IMR-90 (cell line): Measurements from ENCODE around the gene CDK5R2. TPM values are rescaled to one million over a fixed set of nuclear protein-coding genes. Genes with fewer than 3 reads are reported as not detected.

Source experiments
- ATAC-seq: fragments of 200-7000 bp; cut with Tn5 transposase; 2 replicates; pipeline ENCODE4 v1.9.1; 2020; ENCODE audit warnings: low read depth, mild to moderate bottlenecking, moderate library complexity
- BruUV-seq: library from RNA; stranded (reverse); fragments of 400-500 nt; replicated peaks from 2 replicates; lab custom pipeline; 2021; lab: Mats Ljungman, UMichigan
- CTCF ChIA-PET: fragments of 300-600 bp; formaldehyde crosslinking; extraction: SDS; loops from one replicate; lab custom pipeline; 2021; ENCODE audit warnings: antibody characterized with exemption; lab: Yijun Ruan, JAX
- POLR2A ChIA-PET: fragments of 300-600 bp; sonication (Branson Sonifier 250); formaldehyde crosslinking; loops from one replicate; lab custom pipeline; 2022; ENCODE audit warnings: antibody characterized with exemption; ENCODE audit not compliant: unreplicated experiment; lab: Charles Lee
- DNase-seq: peaks from one replicate; pipeline ENCODE4 v3.0.0; 2013
- H2AFZ ChIP-seq: replicated peaks from 2 replicates; pipeline ENCODE3; 2013; ENCODE audit warnings: low read length, mild to moderate bottlenecking; ENCODE audit not compliant: poor library complexity
- H2AK5ac ChIP-seq: 2 replicates; pipeline ENCODE4 v1.6.1; 2013; ENCODE audit warnings: low read depth, low read length, inconsistent platforms
- H2AK9ac ChIP-seq: replicated peaks from 2 replicates; pipeline ENCODE3; 2013; ENCODE audit warnings: mild to moderate bottlenecking, low read depth, low read length, moderate library complexity; ENCODE audit not compliant: poor library complexity
- H2BK120ac ChIP-seq: 2 replicates; pipeline ENCODE4 v1.6.1; 2013; ENCODE audit warnings: low read depth, low read length, inconsistent platforms
- H2BK15ac ChIP-seq: 3 replicates; pipeline ENCODE4 v1.6.1; 2013; ENCODE audit warnings: low read depth, low read length, inconsistent platforms
- H2BK20ac ChIP-seq: 2 replicates; pipeline ENCODE4 v1.6.1; 2013; ENCODE audit warnings: low read depth, mild to moderate bottlenecking, inconsistent platforms, low read length, moderate library complexity
- H2BK5ac ChIP-seq: 2 replicates; pipeline ENCODE4 v1.6.1; 2013; ENCODE audit warnings: mild to moderate bottlenecking, low read depth, low read length, inconsistent platforms; ENCODE audit not compliant: poor library complexity, severe bottlenecking
- H3K14ac ChIP-seq: replicated peaks from 2 replicates; pipeline ENCODE4 v1.6.1; 2013; ENCODE audit warnings: low read depth, low read length, inconsistent platforms
- H3K18ac ChIP-seq: 2 replicates; pipeline ENCODE4 v1.6.1; 2013; ENCODE audit warnings: low read depth, low read length, control low read depth
- H3K23ac ChIP-seq: 2 replicates; pipeline ENCODE4 v1.6.1; 2013; ENCODE audit warnings: low read depth, low read length, inconsistent platforms
- H3K27ac ChIP-seq: 2 replicates; pipeline ENCODE4 v1.5.1; 2013; ENCODE audit warnings: mild to moderate bottlenecking, control low read depth, low read length; ENCODE audit not compliant: insufficient read depth
- H3K27me3 ChIP-seq: 2 replicates; pipeline ENCODE4 v1.6.1; 2013; ENCODE audit warnings: low read length; ENCODE audit not compliant: control insufficient read depth, insufficient read depth
- H3K36me3 ChIP-seq: 2 replicates; pipeline ENCODE4 v1.6.1; 2013; ENCODE audit warnings: low read length, mixed read lengths; ENCODE audit not compliant: control insufficient read depth, insufficient read depth
- H3K4ac ChIP-seq: 2 replicates; pipeline ENCODE4 v1.6.1; 2013; ENCODE audit warnings: low read depth, low read length, inconsistent platforms
- H3K4me1 ChIP-seq: 2 replicates; pipeline ENCODE4 v1.6.1; 2013; ENCODE audit warnings: low read length, mixed read lengths; ENCODE audit not compliant: control insufficient read depth, insufficient read depth
- H3K4me2 ChIP-seq: 2 replicates; pipeline ENCODE4 v1.6.1; 2013; ENCODE audit warnings: low read depth, mild to moderate bottlenecking, control low read depth, low read length, moderate library complexity
- H3K4me3 ChIP-seq: 2 replicates; pipeline ENCODE4 v1.5.1; 2013; ENCODE audit warnings: low read depth, mild to moderate bottlenecking, control low read depth, low read length, moderate library complexity; ENCODE audit not compliant: insufficient read depth
- H3K56ac ChIP-seq: 2 replicates; pipeline ENCODE4 v1.6.1; 2013; ENCODE audit warnings: low read length, inconsistent platforms; ENCODE audit not compliant: insufficient read depth; ENCODE audit errors: extremely low read depth
- H3K79me1 ChIP-seq, 2 experiments: 2 replicates each; pipeline ENCODE4 v1.6.1; 2013; ENCODE audit warnings: low read length in 2 of 2, inconsistent platforms in 1 of 2, low read depth in 1 of 2
- H3K9ac ChIP-seq: 2 replicates; pipeline ENCODE4 v1.6.1; 2013; ENCODE audit warnings: low read depth, low read length, control low read depth
- H3K9me1 ChIP-seq: 2 replicates; pipeline ENCODE4 v1.6.1; 2013; ENCODE audit warnings: low read length, inconsistent platforms; ENCODE audit not compliant: insufficient read depth
- H3K9me3 ChIP-seq: 2 replicates; pipeline ENCODE4 v1.6.1; 2013; ENCODE audit warnings: low read length; ENCODE audit not compliant: control insufficient read depth, insufficient read depth
- H4K20me1 ChIP-seq: 2 replicates; pipeline ENCODE4 v1.6.1; 2013; ENCODE audit warnings: low read length, inconsistent platforms; ENCODE audit not compliant: insufficient read depth
- H4K5ac ChIP-seq: 2 replicates; pipeline ENCODE4 v1.6.1; 2013; ENCODE audit warnings: mild to moderate bottlenecking, low read depth, low read length, control low read depth
- H4K8ac ChIP-seq, 2 experiments: 2 replicates each; pipeline ENCODE4 v1.6.1; 2013; ENCODE audit warnings: low read depth in 2 of 2, low read length in 2 of 2, control low read depth in 1 of 2, inconsistent platforms in 1 of 2
- H4K91ac ChIP-seq: 2 replicates; pipeline ENCODE4 v1.6.1; 2013; ENCODE audit warnings: low read depth, low read length, inconsistent platforms; ENCODE audit not compliant: insufficient read depth
- CEBPB ChIP-seq: IDR thresholded peaks from 2 replicates; pipeline ENCODE4 v1.6.1; 2012; ENCODE audit warnings: low read depth, low read length, improper control_type of control experiment
- WGBS, 2 experiments: methylation state at CpG; one replicate each; pipeline versions ENCODE4 v1.1.5 to v1.1.7; 2013; ENCODE audit warnings: missing lambda C conversion rate in 2 of 2; ENCODE audit not compliant: insufficient read length in 1 of 2; ENCODE audit errors: extremely low coverage in 2 of 2; 5-methylcytosine and 5-hydroxymethylcytosine counted together
- dilution Hi-C: fragments of 300-500 bp; cut with HindIII; formaldehyde crosslinking; loops from one replicate; pipeline ENCODE4 v1.14.3; 2018; ENCODE audit warnings: low sequenced_read_pairs; ENCODE audit not compliant: unreplicated experiment
- in situ Hi-C: fragments of 300-500 bp; cut with MboI; formaldehyde crosslinking; loops from 3 replicates; pipeline ENCODE4 v1.14.3; 2019; ENCODE audit warnings: low sequenced_read_pairs, inconsistent platforms, mixed read lengths
- intact Hi-C: fragments of 100-400 bp; cut with micrococcal nuclease; formaldehyde crosslinking; loops from 2 replicates; pipeline ENCODE4 v1.10.0; 2022
- polyA plus RNA-seq, 3 experiments: library from polyadenylated mRNA; depleted of rRNA; stranded (reverse); fragments of >200 nt; gene quantifications; 2 replicates each; pipeline ENCODE4 v1.2.3, GENCODE V29; 2012; ENCODE audit warnings: low replicate concordance in 1 of 3
- total RNA-seq: library from RNA; depleted of rRNA; stranded (reverse); fragments of >200 nt; gene quantifications from 2 replicates; pipeline ENCODE4 v1.2.3, GENCODE V29; 2012

CDK5R2 gene
- total and polyA plus RNA-seq, 2 of the 4 experiments (the other 2 are of a cell fraction), result not detected

- H3K4me1 ChIP-seq, result no peaks in the 10 kb centered on the region
- H3K14ac ChIP-seq, result no peak overlapping the region
- no peak overlapping the region for H2AK5ac ChIP-seq
- CTCF ChIA-PET, result no interaction called here
- H3K56ac ChIP-seq, result no peak overlapping the region
- WGBS, 2 experiments, result no CpG with 5 or more reads among the region's 8 CpGs
- POLR2A ChIA-PET, result no interaction called here
- ATAC-seq (no peak), DNase-seq (no peak)
- no peak overlapping the region for H2BK120ac ChIP-seq
- no peak overlapping the region for H3K27ac ChIP-seq
- dilution Hi-C loops (no loop called here), in situ Hi-C loops (no loop called here), intact Hi-C loops (no loop called here)
- H4K8ac ChIP-seq, result no peak overlapping the region
- no TSS peak for BruUV-seq
- H4K91ac ChIP-seq, result no peak overlapping the region
- H3K9ac ChIP-seq, result no peak overlapping the region
- H2BK15ac ChIP-seq, result no peak overlapping the region
- H3K27me3 ChIP-seq, result peaks cover 84% of the 10 kb centered on the region
- no peaks in the 10 kb centered on the region; the same call in 1 of the 2 replicates for H4K20me1 ChIP-seq
- H4K5ac ChIP-seq, result no peak overlapping the region
- no peak overlapping the region for H3K4ac ChIP-seq
- H3K18ac ChIP-seq, result no peak overlapping the region
- no peaks in the 10 kb centered on the region for H3K79me1 ChIP-seq
- no peaks in the 10 kb centered on the region for H3K36me3 ChIP-seq
- no peak overlapping the region for H2BK20ac ChIP-seq
- H2BK5ac ChIP-seq, result no peak overlapping the region
- no peaks in the 10 kb centered on the region; the same call in 1 of the 2 replicates for H3K9me3 ChIP-seq
- H3K4me2 ChIP-seq, result no peak overlapping the region
- peak overlapping the region; percentile 15 for H2AK9ac ChIP-seq
- no peak overlapping the region for H3K23ac ChIP-seq
- H3K4me3 ChIP-seq, result no peak overlapping the region
- TF ChIP-seq CEBPB, result no peak
- no peak overlapping the region for H2AFZ ChIP-seq
- no peaks in the 10 kb centered on the region for H3K9me1 ChIP-seq
Observed at GRCh38 chr2:219000569-219000960, 41.1 kb downstream of the CDK5R2 start.
